ENCODE results near the gene GRAMD4.

DNA sequence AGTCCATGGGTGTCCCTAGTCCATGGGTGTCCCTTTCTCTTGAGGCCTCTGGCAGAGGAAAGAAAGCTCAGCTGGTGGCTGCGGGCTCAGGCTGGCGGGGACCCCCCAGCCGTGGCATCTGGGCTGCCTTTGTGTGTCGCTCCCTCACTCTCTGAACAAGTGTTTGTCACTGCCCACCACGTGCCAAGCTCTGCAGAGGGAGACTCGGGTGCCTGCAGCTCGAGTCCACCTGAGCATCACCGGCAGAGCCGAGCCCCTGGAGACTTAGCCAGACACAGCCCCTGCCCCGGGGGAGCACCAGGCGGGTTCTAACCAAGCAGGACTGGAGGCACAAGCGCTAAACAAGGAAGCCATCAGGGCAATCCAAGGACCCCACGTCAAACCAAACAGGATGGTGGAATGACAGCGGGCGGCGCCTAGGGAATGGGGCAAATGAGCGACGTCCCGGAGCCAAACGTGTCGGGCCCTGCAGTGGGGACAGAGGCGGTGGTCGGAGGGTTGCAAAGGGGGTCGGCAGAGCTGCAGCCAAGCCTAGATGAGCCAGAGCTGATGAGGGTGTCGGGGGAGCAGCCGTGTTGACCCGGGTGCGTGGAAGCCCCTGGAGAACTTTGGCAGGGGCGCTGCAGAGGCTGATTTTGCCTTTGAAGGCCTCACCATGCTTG lies 2.1 kb upstream of the GRAMD4 start:
- no peak for TF ChIP-seq POLR2A (IDR thresholded peaks at IDR 0.05; ENCODE audit: low read length)
- no peak for TF ChIP-seq EP300 (IDR thresholded peaks at IDR 0.05)
- no peak for TF ChIP-seq RFX5 (IDR thresholded peaks at IDR 0.05)
- no peak for TF ChIP-seq CTCF (IDR thresholded peaks at IDR 0.05)
- no peak for TF ChIP-seq USF2 (IDR thresholded peaks at IDR 0.05)
- no peak for TF ChIP-seq RNF2 (IDR thresholded peaks at IDR 0.05; ENCODE audit: borderline replicate concordance, low read depth)
- TF ChIP-seq MAFK (IDR thresholded peaks at IDR 0.05; ENCODE audit: partially characterized antibody) = no peak
- TF ChIP-seq GATA3 (IDR thresholded peaks at IDR 0.05; ENCODE audit: borderline replicate concordance) = no peak
